Measurements from ENCODE around the gene HES5. TPM values are rescaled to one million over a fixed set of nuclear protein-coding genes. Genes with fewer than 3 reads are reported as not detected.

The HES5 gene
- polyA plus RNA-seq, 3 donors = not detected

DNA sequence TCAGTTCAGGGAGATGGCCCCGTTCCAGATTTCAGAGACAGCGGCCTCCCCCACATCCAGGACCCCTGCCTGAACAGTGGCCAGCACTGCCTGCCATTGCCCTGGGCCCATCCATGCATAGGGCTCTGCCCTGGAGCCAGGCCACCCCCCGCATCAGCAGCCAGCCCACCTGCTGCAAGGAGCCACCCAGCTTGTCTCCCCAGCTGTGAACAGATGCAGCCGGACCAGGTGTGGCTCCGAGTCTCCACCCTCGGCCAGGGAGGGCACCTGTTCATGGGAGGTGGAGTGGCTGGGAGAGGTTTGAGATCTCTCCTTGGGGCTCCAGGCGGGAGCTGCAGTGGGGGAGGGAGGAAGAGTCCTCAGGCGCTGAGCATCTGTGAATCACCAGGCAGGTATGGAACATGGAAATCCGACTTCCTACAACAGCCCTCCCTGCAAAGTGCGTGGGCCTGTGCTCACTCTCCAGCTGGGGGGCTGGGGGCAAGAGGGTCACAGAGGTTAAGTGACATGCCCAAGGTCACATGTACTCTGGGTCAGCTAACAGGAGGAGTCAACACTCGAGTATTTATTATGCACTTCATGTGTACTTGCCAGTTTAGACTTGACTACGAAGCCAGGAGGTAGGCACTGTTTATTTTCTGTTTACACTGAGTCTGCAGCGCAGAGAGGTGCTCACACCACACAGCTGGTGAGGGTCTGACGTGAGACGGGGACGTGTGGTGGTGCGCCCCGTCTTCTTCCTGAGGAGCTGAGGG, 4.8 kb upstream of the HES5 start:
- Histone ChIP-seq H3K27me3 (ENCODE audit: control insufficient read depth in 2 of 2, insufficient read depth in 2 of 2, low read length in 2 of 2) (peaks cover 13 to 44% of the 10 kb centered on the region in 2 donors), H3K27ac (ENCODE audit: low read depth in 1 of 2, low read length in 2 of 2) (no peak overlapping the region), H3K36me3 (replicated peaks in 1 of 2; ENCODE audit: control insufficient read depth in 1 of 2, insufficient read depth in 2 of 2, low read length in 2 of 2) (no peaks in the 10 kb centered on the region), H2AFZ (ENCODE audit: insufficient read depth, low read depth, low read length, poor library complexity, severe bottlenecking) (no peak overlapping the region), H3K79me2 (ENCODE audit: insufficient read depth, low read length) (no peaks in the 10 kb centered on the region), H3K4me2 (replicated peaks; ENCODE audit: extremely low read depth, low read length, poor library complexity, severe bottlenecking) (no peak overlapping the region), H4K20me1 (ENCODE audit: insufficient read depth, low read length) (no peaks in the 10 kb centered on the region), H3K4me3 (replicated peaks in 1 of 3; ENCODE audit: low read depth in 2 of 3, low read length in 3 of 3) (no peak overlapping the region), H3K4me1 (ENCODE audit: control insufficient read depth in 1 of 2, insufficient read depth in 2 of 2, low read length in 2 of 2) (peaks cover 1 to 4% of the 10 kb centered on the region in 2 donors), H3K9ac (ENCODE audit: insufficient read depth, low read length, poor library complexity, severe bottlenecking) (no peak overlapping the region), H3K9me3 (replicated peaks in 1 of 2; ENCODE audit: control insufficient read depth in 1 of 2, insufficient read depth in 1 of 2, low read length in 2 of 2) (no peaks in the 10 kb centered on the region)
- intact Hi-C loops (cut with micrococcal nuclease) = no loop called here
- Mint-ChIP-seq H3K27me3 (ENCODE audit: low read depth in 3 of 3) (peaks cover 28 to 76% (median 48%) of the 10 kb centered on the region in 3 donors), H3K4me1 (no peaks in the 10 kb centered on the region), H3K4me3 (peak overlapping the region in 1 of 2 donors; percentile 11), H3K9me3 (peaks cover 0 to 3% (median 0%) of the 10 kb centered on the region in 7 donors), H3K36me3 (no peaks in the 10 kb centered on the region), H3K27ac (no peak overlapping the region)
- no peak for DNase-seq
- WGBS (ENCODE audit: insufficient coverage) = 69% methylated on average over 12 of the region's 18 CpGs
- TF ChIP-seq, protein P1, sequence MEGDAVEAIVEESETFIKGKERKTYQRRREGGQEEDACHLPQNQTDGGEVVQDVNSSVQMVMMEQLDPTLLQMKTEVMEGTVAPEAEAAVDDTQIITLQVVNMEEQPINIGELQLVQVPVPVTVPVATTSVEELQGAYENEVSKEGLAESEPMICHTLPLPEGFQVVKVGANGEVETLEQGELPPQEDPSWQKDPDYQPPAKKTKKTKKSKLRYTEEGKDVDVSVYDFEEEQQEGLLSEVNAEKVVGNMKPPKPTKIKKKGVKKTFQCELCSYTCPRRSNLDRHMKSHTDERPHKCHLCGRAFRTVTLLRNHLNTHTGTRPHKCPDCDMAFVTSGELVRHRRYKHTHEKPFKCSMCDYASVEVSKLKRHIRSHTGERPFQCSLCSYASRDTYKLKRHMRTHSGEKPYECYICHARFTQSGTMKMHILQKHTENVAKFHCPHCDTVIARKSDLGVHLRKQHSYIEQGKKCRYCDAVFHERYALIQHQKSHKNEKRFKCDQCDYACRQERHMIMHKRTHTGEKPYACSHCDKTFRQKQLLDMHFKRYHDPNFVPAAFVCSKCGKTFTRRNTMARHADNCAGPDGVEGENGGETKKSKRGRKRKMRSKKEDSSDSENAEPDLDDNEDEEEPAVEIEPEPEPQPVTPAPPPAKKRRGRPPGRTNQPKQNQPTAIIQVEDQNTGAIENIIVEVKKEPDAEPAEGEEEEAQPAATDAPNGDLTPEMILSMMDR (IDR thresholded peaks at IDR 0.05) = no peak

DNA sequence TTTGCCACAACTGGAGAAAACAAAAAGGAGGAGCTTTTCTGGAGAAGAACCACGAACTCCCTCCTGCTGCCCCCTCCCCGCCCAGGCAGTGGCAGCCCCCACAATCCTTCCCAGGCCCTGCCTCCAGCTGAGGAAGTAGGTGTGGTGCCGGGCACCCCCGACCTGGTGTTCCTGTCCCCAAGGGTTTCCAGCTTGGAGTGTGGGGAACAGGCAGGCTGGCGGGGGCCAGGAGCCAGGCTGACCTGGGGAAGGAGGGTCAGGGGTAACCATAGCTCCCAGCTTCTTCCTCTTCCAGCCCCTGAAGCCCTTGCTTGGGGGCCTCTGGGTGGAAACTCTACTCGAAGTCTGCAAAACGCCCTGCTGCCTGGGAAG, 4.2 kb upstream of the HES5 start:
- Mint-ChIP-seq H3K4me3 (no peak overlapping the region), H3K27me3 (ENCODE audit: low read depth in 3 of 3) (peaks cover 28 to 75% (median 50%) of the 10 kb centered on the region in 3 donors), H3K9me3 (peaks cover 0 to 3% (median 0%) of the 10 kb centered on the region in 7 donors), H3K27ac (no peak overlapping the region), H3K4me1 (no peaks in the 10 kb centered on the region), H3K36me3 (no peaks in the 10 kb centered on the region)
- Histone ChIP-seq H3K9ac (ENCODE audit: insufficient read depth, low read length, poor library complexity, severe bottlenecking) (no peak overlapping the region), H3K79me2 (ENCODE audit: insufficient read depth, low read length) (no peaks in the 10 kb centered on the region), H3K4me1 (ENCODE audit: control insufficient read depth in 1 of 2, insufficient read depth in 2 of 2, low read length in 2 of 2) (peaks cover 3 to 8% of the 10 kb centered on the region in 2 donors), H2AFZ (ENCODE audit: insufficient read depth, low read depth, low read length, poor library complexity, severe bottlenecking) (no peak overlapping the region), H3K4me2 (replicated peaks; ENCODE audit: extremely low read depth, low read length, poor library complexity, severe bottlenecking) (no peak overlapping the region), H3K27ac (ENCODE audit: low read depth in 1 of 2, low read length in 2 of 2) (no peak overlapping the region), H4K20me1 (ENCODE audit: insufficient read depth, low read length) (no peaks in the 10 kb centered on the region), H3K36me3 (replicated peaks in 1 of 2; ENCODE audit: control insufficient read depth in 1 of 2, insufficient read depth in 2 of 2, low read length in 2 of 2) (no peaks in the 10 kb centered on the region), H3K9me3 (replicated peaks in 1 of 2; ENCODE audit: control insufficient read depth in 1 of 2, insufficient read depth in 1 of 2, low read length in 2 of 2) (no peaks in the 10 kb centered on the region), H3K27me3 (ENCODE audit: control insufficient read depth in 2 of 2, insufficient read depth in 2 of 2, low read length in 2 of 2) (peaks cover 13 to 44% of the 10 kb centered on the region in 2 donors), H3K4me3 (replicated peaks in 1 of 3; ENCODE audit: low read depth in 2 of 3, low read length in 3 of 3) (no peak overlapping the region)
- WGBS (ENCODE audit: insufficient coverage) = 5% methylated on average over 3 of the region's 7 CpGs
- intact Hi-C loops (cut with micrococcal nuclease) = no loop called here
- DNase-seq = no peak
- TF ChIP-seq, protein P1 (IDR thresholded peaks at IDR 0.05) = no peak
